ENCODE results near the gene FASTKD1.

DNA sequence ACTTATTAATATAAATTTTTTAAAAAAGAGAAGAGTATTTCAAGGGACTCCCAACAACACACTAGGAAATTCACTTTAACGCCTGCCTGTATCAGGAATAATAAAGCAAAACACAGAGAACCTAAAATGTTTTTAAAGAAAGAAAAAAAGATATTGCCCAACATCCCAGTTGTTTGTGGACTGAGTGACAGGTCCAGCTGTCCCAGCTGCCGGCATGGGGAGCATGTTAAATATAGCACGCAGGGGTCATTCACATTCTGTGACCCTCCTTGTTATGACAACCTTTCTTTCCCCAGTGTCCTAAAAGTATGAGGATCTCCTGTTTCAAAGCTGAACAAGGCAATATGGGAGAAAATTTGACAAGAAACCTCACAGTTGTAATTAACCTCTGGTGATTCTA is 59.7 kb downstream of the FASTKD1 start:
- TF ChIP-seq, protein P1, sequence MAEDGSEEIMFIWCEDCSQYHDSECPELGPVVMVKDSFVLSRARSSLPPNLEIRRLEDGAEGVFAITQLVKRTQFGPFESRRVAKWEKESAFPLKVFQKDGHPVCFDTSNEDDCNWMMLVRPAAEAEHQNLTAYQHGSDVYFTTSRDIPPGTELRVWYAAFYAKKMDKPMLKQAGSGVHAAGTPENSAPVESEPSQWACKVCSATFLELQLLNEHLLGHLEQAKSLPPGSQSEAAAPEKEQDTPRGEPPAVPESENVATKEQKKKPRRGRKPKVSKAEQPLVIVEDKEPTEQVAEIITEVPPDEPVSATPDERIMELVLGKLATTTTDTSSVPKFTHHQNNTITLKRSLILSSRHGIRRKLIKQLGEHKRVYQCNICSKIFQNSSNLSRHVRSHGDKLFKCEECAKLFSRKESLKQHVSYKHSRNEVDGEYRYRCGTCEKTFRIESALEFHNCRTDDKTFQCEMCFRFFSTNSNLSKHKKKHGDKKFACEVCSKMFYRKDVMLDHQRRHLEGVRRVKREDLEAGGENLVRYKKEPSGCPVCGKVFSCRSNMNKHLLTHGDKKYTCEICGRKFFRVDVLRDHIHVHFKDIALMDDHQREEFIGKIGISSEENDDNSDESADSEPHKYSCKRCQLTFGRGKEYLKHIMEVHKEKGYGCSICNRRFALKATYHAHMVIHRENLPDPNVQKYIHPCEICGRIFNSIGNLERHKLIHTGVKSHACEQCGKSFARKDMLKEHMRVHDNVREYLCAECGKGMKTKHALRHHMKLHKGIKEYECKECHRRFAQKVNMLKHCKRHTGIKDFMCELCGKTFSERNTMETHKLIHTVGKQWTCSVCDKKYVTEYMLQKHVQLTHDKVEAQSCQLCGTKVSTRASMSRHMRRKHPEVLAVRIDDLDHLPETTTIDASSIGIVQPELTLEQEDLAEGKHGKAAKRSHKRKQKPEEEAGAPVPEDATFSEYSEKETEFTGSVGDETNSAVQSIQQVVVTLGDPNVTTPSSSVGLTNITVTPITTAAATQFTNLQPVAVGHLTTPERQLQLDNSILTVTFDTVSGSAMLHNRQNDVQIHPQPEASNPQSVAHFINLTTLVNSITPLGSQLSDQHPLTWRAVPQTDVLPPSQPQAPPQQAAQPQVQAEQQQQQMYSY (CRISPR knock-in tag; IDR thresholded peaks at IDR 0.05): no peak
- TF ChIP-seq SREBF2 (IDR thresholded peaks at IDR 0.05; ENCODE audit: low read length) (no peak), ZNF274 (IDR thresholded peaks at IDR 0.05; ENCODE audit: insufficient read depth, insufficient read length) (no peak), CHD2 (IDR thresholded peaks at IDR 0.05; ENCODE audit: borderline replicate concordance, low read depth, low read length) (no peak), CREB1 (IDR thresholded peaks at IDR 0.05; ENCODE audit: low read depth) (no peak), NFIC (IDR thresholded peaks at IDR 0.05; ENCODE audit: low read depth, low read length) (no peak), GABPA (IDR thresholded peaks at IDR 0.05; ENCODE audit: low read depth) (no peak)
- TF ChIP-seq, protein P2, sequence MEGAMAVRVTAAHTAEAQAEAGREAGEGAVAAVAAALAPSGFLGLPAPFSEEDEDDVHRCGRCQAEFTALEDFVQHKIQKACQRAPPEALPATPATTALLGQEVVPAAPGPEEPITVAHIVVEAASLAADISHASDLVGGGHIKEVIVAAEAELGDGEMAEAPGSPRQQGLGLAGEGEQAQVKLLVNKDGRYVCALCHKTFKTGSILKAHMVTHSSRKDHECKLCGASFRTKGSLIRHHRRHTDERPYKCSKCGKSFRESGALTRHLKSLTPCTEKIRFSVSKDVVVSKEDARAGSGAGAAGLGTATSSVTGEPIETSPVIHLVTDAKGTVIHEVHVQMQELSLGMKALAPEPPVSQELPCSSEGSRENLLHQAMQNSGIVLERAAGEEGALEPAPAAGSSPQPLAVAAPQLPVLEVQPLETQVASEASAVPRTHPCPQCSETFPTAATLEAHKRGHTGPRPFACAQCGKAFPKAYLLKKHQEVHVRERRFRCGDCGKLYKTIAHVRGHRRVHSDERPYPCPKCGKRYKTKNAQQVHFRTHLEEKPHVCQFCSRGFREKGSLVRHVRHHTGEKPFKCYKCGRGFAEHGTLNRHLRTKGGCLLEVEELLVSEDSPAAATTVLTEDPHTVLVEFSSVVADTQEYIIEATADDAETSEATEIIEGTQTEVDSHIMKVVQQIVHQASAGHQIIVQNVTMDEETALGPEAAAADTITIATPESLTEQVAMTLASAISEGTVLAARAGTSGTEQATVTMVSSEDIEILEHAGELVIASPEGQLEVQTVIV (IDR thresholded peaks at IDR 0.05; ENCODE audit: borderline replicate concordance, partially characterized antibody): no peak
- TF ChIP-seq, protein P3, sequence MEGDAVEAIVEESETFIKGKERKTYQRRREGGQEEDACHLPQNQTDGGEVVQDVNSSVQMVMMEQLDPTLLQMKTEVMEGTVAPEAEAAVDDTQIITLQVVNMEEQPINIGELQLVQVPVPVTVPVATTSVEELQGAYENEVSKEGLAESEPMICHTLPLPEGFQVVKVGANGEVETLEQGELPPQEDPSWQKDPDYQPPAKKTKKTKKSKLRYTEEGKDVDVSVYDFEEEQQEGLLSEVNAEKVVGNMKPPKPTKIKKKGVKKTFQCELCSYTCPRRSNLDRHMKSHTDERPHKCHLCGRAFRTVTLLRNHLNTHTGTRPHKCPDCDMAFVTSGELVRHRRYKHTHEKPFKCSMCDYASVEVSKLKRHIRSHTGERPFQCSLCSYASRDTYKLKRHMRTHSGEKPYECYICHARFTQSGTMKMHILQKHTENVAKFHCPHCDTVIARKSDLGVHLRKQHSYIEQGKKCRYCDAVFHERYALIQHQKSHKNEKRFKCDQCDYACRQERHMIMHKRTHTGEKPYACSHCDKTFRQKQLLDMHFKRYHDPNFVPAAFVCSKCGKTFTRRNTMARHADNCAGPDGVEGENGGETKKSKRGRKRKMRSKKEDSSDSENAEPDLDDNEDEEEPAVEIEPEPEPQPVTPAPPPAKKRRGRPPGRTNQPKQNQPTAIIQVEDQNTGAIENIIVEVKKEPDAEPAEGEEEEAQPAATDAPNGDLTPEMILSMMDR (IDR thresholded peaks at IDR 0.05 in 2 of 3, conservative IDR thresholded peaks at IDR 0.05 in 1 of 3; ENCODE audit: control insufficient read depth in 2 of 3, extremely low read depth in 1 of 3, insufficient read depth in 1 of 3, low read depth in 3 of 3, low read length in 3 of 3): no peak

Measured in GM12878 (cell line).